ENCODE measurements around the gene RPRD1B. TPM values are rescaled to one million over a fixed set of nuclear protein-coding genes. Genes with fewer than 3 reads are reported as not detected.

Gene RPRD1B
- polyA plus RNA-seq, 3 donors: 3.6 to 12.3 (median 4.7) TPM

GRCh38 chr20:38065764-38066375 is 32.3 kb downstream of the RPRD1B start:
- Histone ChIP-seq H3K4me2 (replicated peaks; ENCODE audit: extremely low read depth, low read length, poor library complexity, severe bottlenecking) (no peak overlapping the region), H3K27me3 (ENCODE audit: control insufficient read depth in 2 of 2, insufficient read depth in 2 of 2, low read length in 2 of 2) (no peaks in the 10 kb centered on the region), H4K20me1 (ENCODE audit: insufficient read depth, low read length) (peaks cover 3% of the 10 kb centered on the region), H3K9ac (ENCODE audit: insufficient read depth, low read length, poor library complexity, severe bottlenecking) (no peak overlapping the region), H3K4me1 (ENCODE audit: control insufficient read depth in 1 of 2, insufficient read depth in 2 of 2, low read length in 2 of 2) (no peaks in the 10 kb centered on the region), H3K27ac (ENCODE audit: low read depth in 1 of 2, low read length in 2 of 2) (no peak overlapping the region), H3K36me3 (replicated peaks in 1 of 2; ENCODE audit: control insufficient read depth in 1 of 2, insufficient read depth in 2 of 2, low read length in 2 of 2) (peaks cover 96 to 100% of the 10 kb centered on the region in 2 donors), H2AFZ (ENCODE audit: insufficient read depth, low read depth, low read length, poor library complexity, severe bottlenecking) (no peak overlapping the region), H3K4me3 (replicated peaks in 1 of 3; ENCODE audit: low read depth in 2 of 3, low read length in 3 of 3) (no peak overlapping the region), H3K79me2 (ENCODE audit: insufficient read depth, low read length) (no peaks in the 10 kb centered on the region), H3K9me3 (replicated peaks in 1 of 2; ENCODE audit: control insufficient read depth in 1 of 2, insufficient read depth in 1 of 2, low read length in 2 of 2) (no peaks in the 10 kb centered on the region)
- Mint-ChIP-seq H3K9me3 (no peaks in the 10 kb centered on the region), H3K4me3 (no peak overlapping the region), H3K27ac (no peak overlapping the region), H3K4me1 (no peaks in the 10 kb centered on the region), H3K27me3 (ENCODE audit: low read depth in 3 of 3) (no peaks in the 10 kb centered on the region), H3K36me3 (peaks cover 53 to 61% of the 10 kb centered on the region in 2 donors)
- intact Hi-C loops (cut with micrococcal nuclease): no loop called here
- DNase-seq: no peak
- TF ChIP-seq CTCF (IDR thresholded peaks at IDR 0.05): no peak
- WGBS (ENCODE audit: insufficient coverage): 100% methylated on average over 4 of the region's 10 CpGs

GRCh38 chr20:38066969-38067716 is 33.6 kb downstream of the RPRD1B start:
- Histone ChIP-seq H3K27me3 (ENCODE audit: control insufficient read depth in 2 of 2, insufficient read depth in 2 of 2, low read length in 2 of 2) (no peaks in the 10 kb centered on the region), H3K9ac (ENCODE audit: insufficient read depth, low read length, poor library complexity, severe bottlenecking) (no peak overlapping the region), H4K20me1 (ENCODE audit: insufficient read depth, low read length) (no peaks in the 10 kb centered on the region), H3K4me1 (ENCODE audit: control insufficient read depth in 1 of 2, insufficient read depth in 2 of 2, low read length in 2 of 2) (no peaks in the 10 kb centered on the region), H3K27ac (ENCODE audit: low read depth in 1 of 2, low read length in 2 of 2) (no peak overlapping the region), H3K36me3 (replicated peaks in 1 of 2; ENCODE audit: control insufficient read depth in 1 of 2, insufficient read depth in 2 of 2, low read length in 2 of 2) (peaks cover 93 to 100% of the 10 kb centered on the region in 2 donors), H2AFZ (ENCODE audit: insufficient read depth, low read depth, low read length, poor library complexity, severe bottlenecking) (no peak overlapping the region), H3K79me2 (ENCODE audit: insufficient read depth, low read length) (no peaks in the 10 kb centered on the region), H3K9me3 (replicated peaks in 1 of 2; ENCODE audit: control insufficient read depth in 1 of 2, insufficient read depth in 1 of 2, low read length in 2 of 2) (no peaks in the 10 kb centered on the region), H3K4me3 (replicated peaks in 1 of 3; ENCODE audit: low read depth in 2 of 3, low read length in 3 of 3) (no peak overlapping the region), H3K4me2 (replicated peaks; ENCODE audit: extremely low read depth, low read length, poor library complexity, severe bottlenecking) (no peak overlapping the region)
- TF ChIP-seq CTCF (IDR thresholded peaks at IDR 0.05): no peak
- H3K27ac Mint-ChIP-seq: peak overlapping the region in 2 of 7 donors; percentile 29 to 39
- no peak for DNase-seq
- H3K27me3 Mint-ChIP-seq (ENCODE audit: low read depth in 3 of 3): no peaks in the 10 kb centered on the region
- no peaks in the 10 kb centered on the region for H3K4me1 Mint-ChIP-seq
- no peaks in the 10 kb centered on the region for H3K9me3 Mint-ChIP-seq
- H3K36me3 Mint-ChIP-seq: peaks cover 66 to 72% of the 10 kb centered on the region in 2 donors
- WGBS (ENCODE audit: insufficient coverage): 98% methylated on average over 4 of the region's 9 CpGs
- no peak overlapping the region for H3K4me3 Mint-ChIP-seq
- intact Hi-C loops (cut with micrococcal nuclease): no loop called here
